ENCODE measurements around the gene FANCI.
A peak's percentile ranks its signal among the peaks of the same experiment; 100 is the strongest.
"Not testable (repeated sequence)": the region's sequence is repeated elsewhere in the genome, so short reads cannot be mapped to it uniquely, and the experiment has no call there.

The FANCI gene

GRCh38 chr15:89225588-89225987, 18.2 kb upstream of the FANCI start:
- DNase-seq (ENCODE audit: low read depth in 2 of 2): no peak

- DNase-seq (ENCODE audit: low read depth in 2 of 2): no peak
These were observed 17.2 kb upstream of the FANCI start for GRCh38 chr15:89226359-89227221.

GRCh38 chr15:89227425-89227824, 16.4 kb upstream of the FANCI start:
- no peak for DNase-seq (ENCODE audit: low read depth in 2 of 2)

- DNase-seq (ENCODE audit: low read depth in 2 of 2): no peak
These were observed 13.5 kb upstream of the FANCI start for GRCh38 chr15:89230277-89230676.

GRCh38 chr15:89231832-89232231, 11.9 kb upstream of the FANCI start:
- DNase-seq (ENCODE audit: low read depth in 2 of 2): no peak

- DNase-seq (ENCODE audit: low read depth in 2 of 2): not testable (repeated sequence)
These were observed 3.6 kb upstream of the FANCI start for GRCh38 chr15:89239883-89240810.

GRCh38 chr15:89243046-89243690, 611 bp upstream of the FANCI start:
- DNase-seq (ENCODE audit: low read depth in 2 of 2): no peak

- no peak for DNase-seq (ENCODE audit: low read depth in 2 of 2)
These were observed 760 bp downstream of the FANCI start for GRCh38 chr15:89244574-89244903.

- DNase-seq (ENCODE audit: low read depth in 2 of 2): no peak
These were observed 3.7 kb downstream of the FANCI start for GRCh38 chr15:89247446-89247845.

GRCh38 chr15:89248584-89248983, 4.8 kb downstream of the FANCI start:
- no peak for DNase-seq (ENCODE audit: low read depth in 2 of 2)

- DNase-seq (ENCODE audit: low read depth in 2 of 2): not testable (repeated sequence)
These were observed 6.4 kb downstream of the FANCI start for GRCh38 chr15:89250142-89250541.

GRCh38 chr15:89277281-89277680, 33.5 kb downstream of the FANCI start:
- not testable (repeated sequence) for DNase-seq (ENCODE audit: low read depth in 2 of 2)

GRCh38 chr15:89278307-89278706, 34.5 kb downstream of the FANCI start:
- DNase-seq (ENCODE audit: low read depth in 2 of 2): no peak

GRCh38 chr15:89282631-89283030, 38.9 kb downstream of the FANCI start:
- DNase-seq (ENCODE audit: low read depth in 2 of 2): no peak

- no peak for DNase-seq (ENCODE audit: low read depth in 2 of 2)
These were observed 39.4 kb downstream of the FANCI start for GRCh38 chr15:89283201-89283600.

- no peak for DNase-seq (ENCODE audit: low read depth in 2 of 2)
These were observed 48.2 kb downstream of the FANCI start for GRCh38 chr15:89291934-89292438.

GRCh38 chr15:89293012-89293411, 49.2 kb downstream of the FANCI start:
- no peak for DNase-seq (ENCODE audit: low read depth in 2 of 2)

- DNase-seq (ENCODE audit: low read depth in 2 of 2): peak in 1 of 2 experiments; percentile 4
These were observed 56.1 kb downstream of the FANCI start for GRCh38 chr15:89299896-89300295.

GRCh38 chr15:89301304-89302089, 57.7 kb downstream of the FANCI start:
- no peak for DNase-seq (ENCODE audit: low read depth in 2 of 2)

GRCh38 chr15:89303986-89304385, 60.2 kb downstream of the FANCI start:
- DNase-seq (ENCODE audit: low read depth in 2 of 2): no peak

- DNase-seq (ENCODE audit: low read depth in 2 of 2): no peak
These were observed 61.6 kb downstream of the FANCI start for GRCh38 chr15:89305395-89305794.

All from fibroblast of skin of left biceps (primary cell).